GM21619 (cell line): Measurements from ENCODE around the gene NCKIPSD.

Experiments used
- ATAC-seq: cut with Tn5 transposase; IDR thresholded peaks from one replicate; pipeline ENCODE4 v1.9.1; 2021; ENCODE audit not compliant: unreplicated experiment

The NCKIPSD gene

DNA sequence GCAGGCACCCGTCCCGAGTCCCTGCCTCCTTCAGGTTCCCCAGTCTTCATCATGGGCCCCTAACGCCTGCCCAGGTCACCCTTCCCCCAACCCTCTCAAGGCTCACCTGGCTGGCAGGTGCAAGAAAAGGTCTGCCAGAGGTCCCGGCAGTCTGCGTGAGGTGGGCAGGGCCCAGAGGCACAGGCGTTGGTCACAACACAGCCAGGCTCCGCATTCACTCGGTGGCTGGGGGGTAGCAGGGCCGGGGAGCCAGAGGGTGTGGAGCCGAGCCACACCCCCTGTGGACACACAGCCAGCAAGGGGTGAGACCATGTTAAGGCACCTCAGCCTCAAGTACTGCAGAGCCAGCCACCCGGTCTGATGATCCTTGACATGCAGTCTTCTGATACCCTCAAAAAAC, 33.9 kb downstream of the NCKIPSD start:
- no peak for ATAC-seq

DNA sequence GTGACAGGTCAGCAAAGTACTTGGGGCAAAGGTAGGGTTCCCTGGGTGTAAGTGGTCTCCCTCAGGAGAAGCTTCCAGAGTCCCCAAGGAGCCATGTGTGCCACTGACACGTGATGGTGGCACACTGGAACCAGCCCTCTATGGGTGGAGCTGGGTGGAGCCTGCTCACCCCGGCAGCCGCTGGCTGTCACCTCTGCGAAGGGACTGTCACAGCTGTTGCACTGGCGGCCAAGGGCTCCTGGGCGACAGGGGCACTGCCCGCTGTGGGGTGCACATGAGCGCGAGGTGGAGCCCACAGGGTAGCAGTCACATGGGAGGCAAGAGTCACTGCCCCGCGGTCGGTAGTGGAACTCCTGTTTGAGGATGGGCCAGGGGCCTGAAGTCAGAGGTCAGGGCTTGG, 35.0 kb downstream of the NCKIPSD start:
- no peak for ATAC-seq

DNA sequence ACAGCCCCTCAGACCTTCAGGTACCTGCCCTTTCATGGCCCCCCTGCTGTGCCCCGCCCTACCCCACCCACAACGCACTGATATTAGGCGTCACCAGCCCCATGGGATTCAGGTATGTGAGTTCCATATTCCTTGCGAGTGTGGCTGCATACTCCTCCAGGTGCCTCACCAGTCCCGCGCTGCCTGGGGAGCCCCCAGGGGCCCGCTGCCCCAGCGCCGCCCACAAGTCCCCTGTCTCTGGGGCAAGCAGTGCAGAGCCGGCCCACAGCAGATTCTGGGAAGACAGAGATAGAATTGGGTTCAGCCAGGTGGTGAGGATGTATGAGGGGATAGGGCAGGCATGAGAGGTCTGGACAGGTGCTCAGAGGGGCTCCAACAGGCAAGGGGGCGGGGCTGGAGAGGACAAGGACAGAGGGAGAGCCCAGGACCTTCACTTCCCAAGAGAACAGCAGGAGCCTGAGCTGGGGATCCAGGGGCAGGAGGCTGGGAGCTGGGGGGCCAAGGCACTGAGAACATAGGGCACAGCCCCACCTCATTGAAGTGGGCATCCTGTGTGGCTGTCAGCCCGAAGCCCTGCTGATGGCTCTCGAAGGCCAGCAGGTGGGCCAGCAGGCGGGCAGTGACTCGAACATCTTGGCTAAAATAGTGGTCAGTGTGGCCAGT, 37.4 kb downstream of the NCKIPSD start:
- ATAC-seq: no peak

DNA sequence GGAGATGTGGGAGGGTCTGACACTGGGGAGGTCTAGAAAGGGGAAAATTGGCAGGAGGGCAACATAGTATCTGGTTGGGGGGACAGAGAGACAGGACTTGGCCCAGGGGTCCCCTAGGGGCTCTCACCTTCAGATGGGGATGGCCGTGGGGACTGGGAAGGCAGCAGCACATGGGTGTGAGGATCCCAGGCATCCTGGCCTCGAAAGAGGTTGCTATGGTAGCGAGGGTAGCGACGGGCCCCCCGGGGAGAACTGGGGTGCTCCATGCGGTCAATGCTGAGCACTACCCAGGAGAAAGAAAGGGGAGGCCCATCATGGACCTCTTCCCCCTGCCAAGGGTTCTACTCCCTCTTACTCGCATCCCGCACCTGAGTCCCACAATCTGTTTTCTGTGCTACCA, 38.0 kb downstream of the NCKIPSD start:
- no peak for ATAC-seq

DNA sequence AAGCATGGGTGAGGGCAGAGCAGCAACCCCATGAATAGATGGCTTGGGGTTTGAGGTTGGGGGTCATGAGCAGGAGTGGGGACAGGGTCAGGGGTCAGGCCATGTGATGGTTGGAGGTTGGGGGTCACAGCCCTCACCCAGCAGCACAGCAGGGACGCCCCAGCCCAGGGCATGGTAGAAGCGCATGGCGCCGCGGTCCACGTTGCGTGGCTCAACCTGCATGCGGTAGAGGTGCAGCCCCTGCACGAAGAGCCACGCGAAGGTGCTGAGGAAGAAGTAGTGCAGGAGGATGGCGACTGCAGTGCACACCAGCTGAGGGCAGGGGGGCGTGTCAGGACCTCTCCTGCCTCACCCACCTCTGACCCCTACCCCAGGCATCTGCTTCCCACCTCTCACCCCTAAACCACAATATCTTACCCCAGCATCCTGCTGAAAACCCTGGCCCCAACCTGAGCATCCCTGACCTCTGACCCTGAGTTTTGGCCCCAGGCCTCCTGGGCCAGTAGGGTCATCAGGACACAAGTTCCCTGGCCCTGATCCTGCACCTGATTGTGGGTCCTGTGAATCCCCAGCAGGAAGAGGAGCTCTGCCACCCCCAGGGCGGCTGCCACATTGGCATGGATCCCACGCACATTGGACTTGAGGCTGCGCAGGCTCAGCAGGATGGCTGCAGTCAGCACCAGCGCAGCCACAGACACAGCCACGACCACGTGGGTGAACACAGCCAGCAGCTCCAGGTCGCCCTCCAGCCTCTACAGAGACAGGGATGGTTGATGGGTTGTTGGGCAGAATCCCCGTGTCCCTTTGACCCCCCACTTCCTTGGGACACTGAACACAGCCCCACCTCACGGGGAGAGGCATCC, 40.6 kb downstream of the NCKIPSD start:
- no peak for ATAC-seq

DNA sequence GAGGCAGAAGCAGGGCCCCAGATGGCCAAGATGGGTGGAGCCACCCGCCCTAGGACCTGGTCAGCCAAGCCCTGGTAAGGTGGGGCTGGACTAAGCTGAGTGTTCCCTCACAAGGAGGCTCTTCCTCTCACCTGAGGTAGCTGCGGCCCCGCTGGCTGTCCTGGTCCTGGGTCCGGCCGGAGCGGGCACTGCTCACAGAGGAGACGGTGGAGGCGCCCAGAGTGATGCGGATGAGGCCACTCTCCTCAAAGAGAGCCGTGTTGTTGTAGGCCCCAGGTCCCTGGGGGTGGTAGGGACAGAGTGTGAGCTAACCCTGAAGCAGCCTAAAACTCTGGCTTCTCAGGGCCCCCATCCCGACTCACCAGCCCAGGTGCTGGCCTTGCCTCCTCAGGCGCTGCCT, 43.1 kb downstream of the NCKIPSD start:
- ATAC-seq: no peak

DNA sequence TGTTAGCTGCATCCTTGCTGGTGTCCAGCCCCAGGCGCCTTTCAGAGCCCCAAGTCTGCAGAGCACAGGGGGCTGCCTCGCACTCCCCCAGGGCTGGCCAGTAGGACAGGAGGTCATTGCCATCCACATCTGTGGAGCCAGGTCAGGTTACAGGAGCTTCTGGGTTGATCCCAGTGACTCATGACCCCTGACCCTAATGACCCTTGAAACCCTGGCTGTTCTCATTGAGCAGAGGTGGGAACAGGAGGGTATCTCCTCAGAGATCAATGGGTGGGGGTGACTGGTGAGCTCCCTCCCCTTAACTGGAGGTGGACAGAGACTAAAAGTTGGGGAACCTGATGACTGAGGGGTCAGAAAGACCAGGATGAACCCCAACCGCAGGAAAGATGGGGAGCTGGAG, 44.3 kb downstream of the NCKIPSD start:
- no peak for ATAC-seq

DNA sequence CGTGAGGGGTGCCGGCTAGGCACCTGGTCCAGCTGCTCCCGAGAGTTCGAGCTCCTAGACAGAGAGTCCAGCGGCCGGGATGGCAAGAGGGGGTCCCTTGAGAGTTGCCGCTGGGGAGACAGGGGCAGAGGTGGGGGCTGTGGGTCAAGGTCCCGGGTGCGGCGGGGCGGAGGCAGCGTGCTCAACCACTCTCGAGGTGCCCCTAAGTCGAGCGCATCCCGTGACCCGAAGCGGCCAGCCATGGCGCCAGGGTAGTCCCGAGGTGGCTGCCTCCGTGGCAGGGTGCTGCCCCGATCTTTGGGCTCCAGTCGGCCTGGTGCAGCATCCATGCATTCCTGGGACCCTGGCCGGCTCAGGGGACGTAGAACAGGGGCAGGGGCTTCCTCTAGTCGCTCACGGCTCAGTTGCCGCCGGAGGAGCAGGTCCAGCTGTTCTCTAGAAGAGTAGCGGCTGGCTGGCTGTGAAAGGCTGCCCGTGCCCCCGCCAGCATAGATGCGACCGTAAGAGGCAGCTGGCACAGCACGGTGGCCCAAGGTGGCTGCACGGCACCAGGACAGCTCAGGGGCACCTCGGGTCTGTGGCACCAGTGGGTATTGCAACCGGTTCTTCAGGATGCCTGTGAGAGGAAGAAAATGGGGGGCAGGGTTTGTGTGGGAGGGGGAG, 45.6 kb downstream of the NCKIPSD start:
- ATAC-seq: no peak

DNA sequence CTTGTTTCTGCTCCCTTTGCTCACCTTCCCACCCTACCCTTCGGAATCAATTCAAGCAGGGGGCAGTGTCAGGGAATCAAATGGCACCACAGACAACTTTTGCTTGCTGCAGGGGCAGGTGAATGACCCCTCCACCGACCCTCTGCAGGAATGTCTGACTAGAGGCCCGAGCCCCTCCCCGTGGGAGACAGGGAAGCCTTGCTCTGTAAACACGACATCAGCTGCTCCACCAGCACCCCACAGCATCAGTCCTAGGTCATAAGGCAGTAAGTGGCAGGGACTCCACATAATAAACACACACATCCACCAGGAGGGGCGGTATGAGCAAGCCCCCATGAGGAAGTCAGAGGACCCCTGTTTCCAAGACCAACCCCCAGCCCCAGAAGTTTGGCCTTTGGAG, 48.4 kb downstream of the NCKIPSD start:
- no peak for ATAC-seq

DNA sequence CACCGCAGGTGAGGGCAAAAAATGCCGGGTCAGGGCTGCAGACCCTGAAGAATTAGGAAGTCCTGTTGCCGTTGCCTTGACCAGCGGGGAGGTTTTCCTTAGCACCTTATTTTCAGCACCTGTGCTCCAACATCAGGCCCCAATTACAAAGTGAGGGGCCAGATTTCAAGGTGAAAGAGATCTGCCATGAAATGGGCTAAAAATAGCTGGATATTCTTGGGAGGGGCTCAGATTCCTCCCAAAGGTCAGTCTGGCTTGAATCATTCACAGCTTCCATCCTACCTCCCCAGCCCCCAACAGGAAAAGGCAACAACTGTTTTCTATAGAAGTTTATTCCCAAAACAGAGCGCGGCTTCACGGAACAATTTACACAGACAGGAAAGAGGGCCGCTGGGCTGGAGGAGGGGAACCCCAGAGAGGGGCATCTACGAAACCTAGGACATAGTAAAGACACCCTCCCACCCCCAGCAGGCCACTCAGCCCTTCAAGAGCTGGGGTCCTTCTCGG, 49.5 kb downstream of the NCKIPSD start:
- no peak for ATAC-seq

DNA sequence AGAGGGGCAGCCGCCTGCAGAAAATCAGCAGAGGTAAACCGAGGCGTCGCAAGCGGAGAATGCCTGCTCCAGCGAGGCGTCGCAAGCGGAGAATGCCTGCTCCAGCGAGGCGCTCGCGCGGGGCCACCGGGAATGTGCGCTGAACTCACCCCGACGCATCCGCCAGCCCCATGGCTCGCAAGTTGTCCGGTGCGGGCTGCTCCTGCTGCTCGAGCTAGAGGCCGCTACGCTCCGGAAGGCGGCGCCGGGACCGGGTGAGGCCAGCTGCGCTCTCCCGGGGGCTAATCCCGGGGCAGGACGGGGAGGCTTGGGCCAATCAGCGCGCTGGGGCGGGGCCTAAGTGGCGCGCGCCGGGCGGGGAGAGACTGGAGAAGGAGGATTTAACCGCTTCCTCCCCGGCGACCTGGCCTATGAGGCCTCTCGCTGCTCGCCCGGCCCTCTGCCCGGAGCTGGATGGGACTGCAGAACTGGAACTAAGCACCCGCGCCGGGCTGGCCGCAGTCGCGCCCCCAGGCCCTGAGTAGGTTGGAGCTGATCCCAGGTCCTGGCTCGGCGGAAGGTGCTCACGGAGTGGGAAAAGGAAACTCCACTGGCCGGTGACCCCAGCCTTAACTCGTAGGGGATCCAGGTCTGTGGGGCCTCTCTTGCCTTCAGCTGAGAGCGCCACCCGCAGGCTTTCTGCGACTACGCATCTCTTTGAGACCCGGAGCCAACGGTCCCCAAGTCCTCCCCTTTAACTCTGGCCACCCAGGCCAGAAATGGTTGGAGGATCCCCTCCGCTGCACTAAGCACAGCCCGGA, 50.3 kb downstream of the NCKIPSD start, which contains the start of gene SLC26A6:
Gene SLC26A6, minus strand, starts transcription at position 240 of the 800 bp plus-strand sequence. Its CDS starts 68 bp downstream, at position 172.
- ATAC-seq: peak; percentile 84

DNA sequence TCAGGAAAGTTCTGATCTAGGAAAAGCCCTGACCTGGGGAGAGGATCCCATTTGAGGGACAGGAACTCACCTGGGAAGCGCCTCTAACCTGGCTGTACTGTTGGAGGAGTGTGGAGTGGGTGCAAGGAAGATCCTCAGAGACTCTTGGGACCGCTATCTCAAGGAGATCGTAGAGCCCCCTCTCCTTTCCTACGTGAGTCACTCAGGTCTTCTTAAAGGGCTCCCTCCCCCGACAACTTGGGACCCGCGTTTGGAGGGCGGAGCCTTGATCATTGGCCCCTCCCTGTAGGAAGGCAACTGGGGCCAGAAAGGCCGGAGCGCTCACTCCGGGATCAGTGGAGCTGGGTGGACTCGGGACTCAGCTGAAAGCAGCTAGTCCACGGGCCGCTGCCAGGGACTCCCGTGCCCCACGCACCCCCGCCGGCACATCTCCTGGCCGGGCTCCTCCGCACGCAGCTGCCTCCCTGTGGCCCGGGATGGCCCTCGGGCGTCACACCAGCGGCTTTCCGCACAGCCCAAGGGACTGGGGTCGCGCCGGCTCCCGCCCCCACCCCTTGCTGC, 51.0 kb downstream of the NCKIPSD start:
- peak; percentile 17 for ATAC-seq

DNA sequence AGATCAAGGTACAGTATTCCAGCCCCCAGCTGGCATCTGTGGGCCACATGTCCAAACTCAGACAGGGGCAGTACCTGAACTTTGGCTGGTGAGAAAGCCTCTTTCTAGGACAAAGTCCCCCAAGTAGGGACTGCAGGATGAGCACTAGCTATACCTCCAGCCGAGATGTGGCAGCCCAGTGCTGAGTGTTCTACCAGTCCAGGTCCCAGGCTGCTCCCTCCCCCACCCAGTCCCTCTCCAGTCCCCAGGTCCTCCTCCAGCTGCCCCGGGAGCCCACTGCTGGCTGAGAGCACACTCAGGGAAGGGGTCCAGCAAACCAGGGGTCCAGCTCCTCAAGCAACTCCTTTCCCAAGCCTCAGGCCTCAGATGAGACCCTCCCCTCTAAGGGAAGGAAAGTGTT, 52.0 kb downstream of the NCKIPSD start:
- no peak for ATAC-seq

DNA sequence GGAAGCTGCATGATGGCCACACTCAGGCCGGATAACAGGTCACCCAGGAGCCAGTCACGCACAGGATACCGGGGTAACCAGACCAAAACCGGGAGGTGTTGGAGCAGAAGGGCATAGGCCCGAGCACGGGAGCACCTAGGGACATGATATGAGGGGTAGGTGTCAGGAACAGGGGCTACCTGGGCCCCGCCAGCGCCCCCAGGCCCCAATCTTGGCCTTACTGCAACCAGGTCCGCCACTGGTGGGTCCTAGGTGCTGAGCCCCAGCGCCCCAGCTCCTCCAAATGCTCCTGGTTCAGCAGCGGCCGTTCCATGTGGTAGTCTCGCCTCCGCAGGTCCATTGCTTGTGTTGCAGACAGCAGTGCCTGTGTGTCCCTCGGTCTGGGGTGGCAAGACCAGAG, 52.5 kb downstream of the NCKIPSD start:
- no peak for ATAC-seq

DNA sequence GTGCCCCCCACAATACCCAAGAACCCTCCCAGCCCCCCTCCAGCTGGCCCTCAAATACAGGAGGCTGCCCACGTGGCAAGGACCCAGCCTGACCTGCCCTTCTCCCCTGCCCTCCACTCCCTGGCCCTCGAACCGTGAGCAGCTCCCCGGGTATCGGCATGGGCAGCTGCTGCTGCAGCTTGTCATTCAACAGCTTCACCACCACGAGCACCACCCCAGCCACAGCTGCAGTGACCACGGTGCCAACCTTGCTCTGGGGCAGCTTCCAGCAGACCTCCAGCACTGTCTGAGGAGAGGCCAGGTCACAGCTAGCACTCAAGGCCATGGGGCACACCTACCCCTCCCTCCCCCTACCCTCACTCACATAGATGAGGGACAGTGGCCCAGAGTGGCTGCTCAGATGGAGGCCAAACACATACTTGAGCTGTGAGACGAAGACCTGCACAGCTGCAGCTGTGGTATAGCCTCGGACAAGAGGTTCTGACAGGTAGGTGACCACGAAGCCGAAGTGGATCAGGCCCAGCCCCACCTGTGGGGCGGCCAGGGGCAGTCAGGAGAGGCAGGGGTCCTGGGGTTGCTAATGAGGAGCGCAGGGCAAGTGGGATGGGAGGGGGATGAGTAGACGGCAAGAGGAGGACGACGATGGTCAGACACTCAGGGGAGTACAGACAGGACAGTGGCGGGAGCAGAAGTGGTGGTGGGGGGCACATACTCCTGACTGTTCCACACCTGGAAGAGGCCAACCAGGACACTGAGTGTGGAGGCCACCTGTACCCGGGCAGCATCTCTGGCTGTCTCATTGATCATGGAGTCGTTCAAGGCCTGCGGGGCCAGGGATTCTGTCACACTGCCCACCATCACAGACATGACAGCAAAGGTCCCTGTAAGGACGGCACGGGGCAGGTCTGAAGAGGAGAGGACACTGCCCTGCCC, 53.9 kb downstream of the NCKIPSD start:
- no peak for ATAC-seq

DNA sequence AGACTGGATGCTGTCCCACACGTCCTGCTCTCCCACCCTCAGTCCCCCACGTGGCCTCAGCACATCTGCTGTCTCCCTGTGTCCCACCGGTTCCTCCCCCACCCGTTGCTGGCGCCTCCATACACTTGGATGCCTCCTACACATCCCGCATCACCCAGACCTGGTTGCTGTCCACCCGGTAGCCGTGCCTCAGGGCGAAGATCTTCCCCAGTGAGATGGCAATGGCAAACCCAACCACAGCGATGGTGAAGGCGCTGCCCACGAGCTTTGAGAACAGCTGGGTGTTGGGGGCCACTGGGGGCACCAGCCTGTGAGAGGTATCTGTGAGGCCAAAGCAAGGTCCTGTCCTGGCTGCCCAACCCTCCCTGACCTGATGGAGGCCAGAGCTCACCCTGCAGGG, 54.9 kb downstream of the NCKIPSD start:
- ATAC-seq: no peak

DNA sequence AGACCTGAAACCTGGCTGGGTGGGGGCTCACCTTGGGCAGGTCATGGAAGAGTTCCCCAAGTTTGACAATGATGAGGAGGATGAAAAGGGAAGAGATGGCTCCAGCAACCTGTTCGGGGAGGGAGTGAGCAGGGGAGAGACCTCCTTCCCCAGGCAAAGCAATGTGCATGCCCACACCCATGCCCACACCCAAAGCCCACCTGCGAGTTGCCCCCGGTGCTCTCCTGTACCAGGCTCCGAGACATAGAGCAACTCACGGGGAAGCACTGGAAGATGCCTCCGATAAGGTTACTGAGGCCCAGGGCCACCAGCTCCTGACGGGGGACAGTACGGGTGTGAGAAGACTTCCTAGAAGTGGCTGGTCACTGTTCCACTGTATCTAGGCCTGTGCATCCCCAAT, 55.3 kb downstream of the NCKIPSD start:
- ATAC-seq: no peak

DNA sequence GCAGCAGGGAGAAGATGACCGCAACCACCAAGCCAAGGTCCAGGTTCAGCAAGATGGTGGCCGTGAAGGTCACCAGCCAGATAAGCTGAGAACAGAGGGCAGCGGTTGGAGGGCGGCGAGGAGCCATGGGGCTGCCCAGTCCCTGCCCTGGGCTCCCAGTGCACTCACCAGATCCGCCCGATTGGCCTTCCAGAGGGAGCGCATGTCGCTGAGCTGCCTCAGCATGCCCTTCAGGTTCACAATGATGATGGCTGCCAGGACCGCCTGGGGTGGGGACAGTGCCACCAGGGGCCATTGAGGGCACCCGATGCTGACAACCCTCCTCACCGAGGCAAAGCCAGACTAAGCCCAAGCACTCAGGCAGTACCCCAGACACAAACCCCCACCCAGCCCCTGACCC, 55.8 kb downstream of the NCKIPSD start:
- ATAC-seq: no peak

DNA sequence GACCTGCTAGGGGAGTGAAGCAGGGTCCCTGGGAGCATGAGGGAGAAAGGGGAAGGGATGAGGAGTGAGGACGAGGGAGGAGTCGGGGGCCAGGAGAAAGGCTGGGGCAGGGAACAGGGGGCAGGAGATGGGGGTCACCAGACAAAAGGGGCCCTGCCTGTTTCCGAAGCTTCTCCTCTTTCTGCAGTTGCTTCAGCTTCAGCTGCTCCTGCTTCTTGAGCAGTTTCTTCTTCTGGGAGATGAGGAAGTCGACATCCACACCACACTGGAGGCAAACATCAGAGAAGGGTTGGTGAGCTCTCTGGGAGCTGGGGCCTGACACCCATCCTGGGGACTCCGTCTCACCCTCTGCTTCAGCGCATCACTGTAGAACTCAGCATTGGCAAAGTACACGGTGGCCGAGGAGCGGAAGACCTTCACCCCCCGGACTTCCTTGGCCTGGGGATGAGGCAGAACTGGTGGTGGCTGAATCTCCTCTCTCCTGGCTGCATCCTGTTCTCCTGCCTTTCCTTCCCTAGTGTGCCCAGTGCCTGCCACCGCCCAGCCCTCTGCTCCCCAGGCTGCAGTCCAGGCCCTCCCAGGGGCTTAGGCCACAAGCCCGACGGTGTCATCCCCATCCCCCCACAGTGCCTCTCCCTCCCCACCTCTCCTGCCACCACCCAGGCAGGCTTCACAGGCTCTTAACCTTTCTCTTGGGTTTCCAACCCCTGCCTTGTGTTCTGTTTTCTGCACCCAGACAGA, 57.3 kb downstream of the NCKIPSD start:
- no peak for ATAC-seq
